PC-3 (cell line): ENCODE data around the gene UTS2B. TPM values are rescaled to one million over a fixed set of nuclear protein-coding genes. Genes with fewer than 3 reads are reported as not detected.
A peak's percentile ranks its signal among the peaks of the same experiment; 100 is the strongest.

Experiments used
- ATAC-seq: fragments of 200-7000 bp; cut with Tn5 transposase; 2 replicates; pipeline ENCODE4 v1.9.1; 2020; ENCODE audit warnings: mild to moderate bottlenecking, moderate library complexity
- BruUV-seq: library from RNA; stranded (reverse); fragments of 400-500 nt; replicated peaks from 2 replicates; lab custom pipeline; 2021; lab: Mats Ljungman, UMichigan
- CTCF ChIA-PET: fragments of 300-600 bp; sonication (Branson Sonifier 250); formaldehyde crosslinking; loops from one replicate; lab custom pipeline; 2022; ENCODE audit warnings: antibody characterized with exemption; lab: Charles Lee
- POLR2A ChIA-PET: fragments of 300-600 bp; sonication (Branson Sonifier 250); formaldehyde crosslinking; loops from one replicate; lab custom pipeline; 2022; ENCODE audit warnings: antibody characterized with exemption; ENCODE audit not compliant: unreplicated experiment; lab: Charles Lee
- DNase-seq: peaks from one replicate; pipeline ENCODE4 v3.0.0-alpha.2; 2015
- H2AFZ ChIP-seq: fragments of 300-600 bp; sonication (generic); 2 replicates; pipeline ENCODE4 v1.6.0; 2016; ENCODE audit warnings: antibody characterized with exemption, low read length
- H3F3A ChIP-seq: fragments of 300-600 bp; sonication (generic); one replicate; pipeline ENCODE4 v1.6.0; 2017; ENCODE audit warnings: antibody characterized with exemption, low read length, control low read depth, mild to moderate bottlenecking; ENCODE audit not compliant: unreplicated experiment
- H3K27ac ChIP-seq: fragments of 300-600 bp; sonication (generic); 2 replicates; pipeline ENCODE4 v1.5.1; 2016; ENCODE audit warnings: mild to moderate bottlenecking, low read length
- H3K27me3 ChIP-seq: fragments of 300-600 bp; sonication (generic); 2 replicates; pipeline ENCODE4 v1.6.1; 2016; ENCODE audit warnings: low read length, mixed read lengths
- H3K36me3 ChIP-seq: fragments of 300-600 bp; sonication (generic); 2 replicates; pipeline ENCODE4 v1.6.1; 2016; ENCODE audit warnings: low read depth, mixed run types, low read length, mixed read lengths
- H3K4me1 ChIP-seq: fragments of 300-600 bp; sonication (generic); 2 replicates; pipeline ENCODE4 v1.5.1; 2016; ENCODE audit warnings: low read length; ENCODE audit not compliant: insufficient read depth
- H3K4me2 ChIP-seq: fragments of 300-600 bp; sonication (generic); 2 replicates; pipeline ENCODE4 v1.6.0; 2016; ENCODE audit warnings: low read length
- H3K4me3 ChIP-seq: fragments of 300-600 bp; sonication (generic); 2 replicates; pipeline ENCODE4 v1.5.1; 2016; ENCODE audit warnings: mild to moderate bottlenecking, low read length, mixed read lengths
- H3K79me2 ChIP-seq: fragments of 300-600 bp; sonication (generic); 2 replicates; pipeline ENCODE4 v1.6.1; 2017; ENCODE audit warnings: low read length, mixed read lengths
- H3K9ac ChIP-seq: fragments of 300-600 bp; sonication (generic); 2 replicates; pipeline ENCODE4 v1.6.0; 2016; ENCODE audit warnings: mild to moderate bottlenecking, low read length
- H3K9me2 ChIP-seq: fragments of 300-600 bp; sonication (generic); replicated peaks from 2 replicates; pipeline ENCODE4 v1.6.1; 2016; ENCODE audit warnings: mixed run types, low read length, mixed read lengths
- H3K9me3 ChIP-seq: fragments of 300-600 bp; sonication (generic); 2 replicates; pipeline ENCODE4 v1.6.1; 2016; ENCODE audit warnings: low read length, mixed read lengths
- H4K20me1 ChIP-seq: fragments of 300-600 bp; sonication (generic); 2 replicates; pipeline ENCODE4 v1.6.1; 2016; ENCODE audit warnings: low read length, mixed read lengths
- CTCF ChIP-seq: fragments of 300-600 bp; sonication (generic); conservative IDR thresholded peaks from 2 replicates; pipeline ENCODE4 v1.5.1; 2017; ENCODE audit warnings: antibody characterized with exemption, low read depth, mild to moderate bottlenecking, low read length
- EZH2 ChIP-seq: fragments of 300-600 bp; sonication (generic); IDR thresholded peaks from one replicate; pipeline ENCODE4 v1.6.1; 2017; ENCODE audit warnings: antibody characterized with exemption, mild to moderate bottlenecking, low read length; ENCODE audit not compliant: unreplicated experiment
- EZH2phosphoT487 ChIP-seq: fragments of 300-600 bp; sonication (generic); IDR thresholded peaks from 2 replicates; pipeline ENCODE4 v1.6.1; 2018; ENCODE audit warnings: mild to moderate bottlenecking, antibody characterized with exemption, low read length, borderline replicate concordance
- intact Hi-C: fragments of 100-400 bp; cut with micrococcal nuclease; formaldehyde crosslinking; loops from 2 replicates; pipeline ENCODE4 v1.9.0; 2023
- total RNA-seq: library from RNA; depleted of rRNA; stranded (reverse); fragments of >200 nt; gene quantifications from 2 replicates; pipeline ENCODE4 v1.2.3, GENCODE V29; 2014

Gene UTS2B
- total RNA-seq, 1 experiment from 2014 or later: not detected

GRCh38 chr3:191296041-191296541 lies 34.2 kb downstream of the UTS2B start:
- DNase-seq: no peak
- Histone ChIP-seq H4K20me1 (no peaks in the 10 kb centered on the region), H3F3A (no peaks in the 10 kb centered on the region), H3K9ac (no peak overlapping the region), H3K4me2 (no peak overlapping the region), H2AFZ (no peak overlapping the region), H3K4me3 (no peak overlapping the region), H3K27ac (no peak overlapping the region), H3K27me3 (no peaks in the 10 kb centered on the region), H3K4me1 (no peaks in the 10 kb centered on the region), H3K9me3 (no peaks in the 10 kb centered on the region), H3K9me2 (no peaks in the 10 kb centered on the region), H3K79me2 (no peaks in the 10 kb centered on the region), H3K36me3 (no peaks in the 10 kb centered on the region)
- intact Hi-C loops: no loop called here
- BruUV-seq: no TSS peak
- TF ChIP-seq CTCF: no peak
- TF ChIP-seq EZH2phosphoT487: no peak
- no peak for TF ChIP-seq EZH2
- POLR2A ChIA-PET: no interaction called here
- CTCF ChIA-PET: no interaction called here
- peak; percentile 50; the same call in 1 of the 2 replicates for ATAC-seq

- Histone ChIP-seq H3K36me3 (no peaks in the 10 kb centered on the region), H3K9me3 (no peaks in the 10 kb centered on the region), H3K79me2 (no peaks in the 10 kb centered on the region), H3K27me3 (no peaks in the 10 kb centered on the region), H3K4me2 (no peak overlapping the region), H2AFZ (no peak overlapping the region), H3K27ac (no peak overlapping the region), H4K20me1 (no peaks in the 10 kb centered on the region), H3K4me1 (no peaks in the 10 kb centered on the region), H3K4me3 (no peak overlapping the region), H3F3A (no peaks in the 10 kb centered on the region), H3K9ac (no peak overlapping the region), H3K9me2 (no peaks in the 10 kb centered on the region)
- TF ChIP-seq CTCF: no peak
- TF ChIP-seq EZH2phosphoT487: no peak
- TF ChIP-seq EZH2: no peak
- intact Hi-C loops: no loop called here
- DNase-seq (no peak), ATAC-seq (no peak)
- CTCF ChIA-PET: no interaction called here
- no TSS peak for BruUV-seq
- POLR2A ChIA-PET: no interaction called here
Measured at GRCh38 chr3:191294291-191294690, 36.0 kb downstream of the UTS2B start.

- Histone ChIP-seq H3K9ac (no peak overlapping the region), H4K20me1 (no peaks in the 10 kb centered on the region), H3K79me2 (no peaks in the 10 kb centered on the region), H3K4me2 (no peak overlapping the region), H3K9me2 (no peaks in the 10 kb centered on the region), H3K27ac (no peak overlapping the region), H3K36me3 (no peaks in the 10 kb centered on the region), H3F3A (no peaks in the 10 kb centered on the region), H3K27me3 (no peaks in the 10 kb centered on the region), H3K4me3 (no peak overlapping the region), H3K9me3 (no peaks in the 10 kb centered on the region), H2AFZ (no peak overlapping the region), H3K4me1 (no peaks in the 10 kb centered on the region)
- CTCF ChIA-PET: no interaction called here
- ATAC-seq (no peak), DNase-seq (no peak)
- intact Hi-C loops: no loop called here
- TF ChIP-seq EZH2phosphoT487 (no peak), CTCF (no peak), EZH2 (no peak)
- BruUV-seq: no TSS peak
- POLR2A ChIA-PET: no interaction called here
Measured at GRCh38 chr3:191292243-191293015, 37.9 kb downstream of the UTS2B start.
